GM21717 (cell line): ENCODE measurements around the gene BEST4.
"Not testable (repeated sequence)": the region's sequence is repeated elsewhere in the genome, so short reads cannot be mapped to it uniquely, and the experiment has no call there.

Experiments used
- ATAC-seq: cut with Tn5 transposase; IDR thresholded peaks from one replicate; pipeline ENCODE4 v1.9.1; 2021; ENCODE audit warnings: mild to moderate bottlenecking, moderate library complexity; ENCODE audit not compliant: unreplicated experiment

The BEST4 gene

DNA sequence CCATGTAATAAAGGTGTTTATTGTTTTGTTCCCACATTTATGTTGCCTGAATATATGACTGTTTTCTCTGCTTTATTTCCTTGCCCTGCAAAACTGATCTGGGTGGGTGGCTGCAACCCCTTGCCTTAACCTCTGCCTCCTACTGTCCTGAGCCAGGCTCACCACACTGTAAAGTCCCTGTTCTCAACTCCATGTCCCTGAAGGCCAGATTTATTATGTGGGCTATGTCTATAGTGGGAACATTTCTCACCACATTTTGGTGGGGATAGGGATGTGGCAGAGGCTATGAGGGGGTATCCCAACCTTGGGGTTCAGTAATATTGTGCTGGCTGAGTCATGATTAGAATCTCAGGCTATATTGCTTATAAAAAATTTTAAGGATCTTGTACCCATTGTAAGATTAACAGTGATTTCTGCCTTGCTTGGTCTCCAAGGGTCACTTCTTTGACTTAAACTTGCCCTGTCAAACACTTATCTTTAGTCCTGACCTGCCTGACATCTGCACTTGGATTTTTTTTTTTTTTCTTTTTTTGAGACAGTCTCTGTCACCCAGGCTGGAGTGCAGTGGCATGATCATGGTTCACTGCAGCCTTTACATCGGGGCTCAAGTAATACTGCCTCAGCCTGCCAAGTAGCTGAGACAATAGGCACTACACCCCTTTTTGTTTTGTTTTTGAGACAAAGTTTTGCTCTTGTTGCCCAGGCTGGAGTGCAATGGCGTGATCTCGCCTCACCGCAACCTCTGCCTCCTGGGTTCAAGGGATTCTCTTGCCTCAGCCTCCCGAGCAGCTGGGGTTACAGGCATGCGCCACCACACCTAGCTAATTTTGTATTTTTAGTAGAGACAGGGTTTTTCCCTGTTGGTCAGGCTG lies 9.0 kb downstream of the BEST4 start:
- no peak for ATAC-seq

DNA sequence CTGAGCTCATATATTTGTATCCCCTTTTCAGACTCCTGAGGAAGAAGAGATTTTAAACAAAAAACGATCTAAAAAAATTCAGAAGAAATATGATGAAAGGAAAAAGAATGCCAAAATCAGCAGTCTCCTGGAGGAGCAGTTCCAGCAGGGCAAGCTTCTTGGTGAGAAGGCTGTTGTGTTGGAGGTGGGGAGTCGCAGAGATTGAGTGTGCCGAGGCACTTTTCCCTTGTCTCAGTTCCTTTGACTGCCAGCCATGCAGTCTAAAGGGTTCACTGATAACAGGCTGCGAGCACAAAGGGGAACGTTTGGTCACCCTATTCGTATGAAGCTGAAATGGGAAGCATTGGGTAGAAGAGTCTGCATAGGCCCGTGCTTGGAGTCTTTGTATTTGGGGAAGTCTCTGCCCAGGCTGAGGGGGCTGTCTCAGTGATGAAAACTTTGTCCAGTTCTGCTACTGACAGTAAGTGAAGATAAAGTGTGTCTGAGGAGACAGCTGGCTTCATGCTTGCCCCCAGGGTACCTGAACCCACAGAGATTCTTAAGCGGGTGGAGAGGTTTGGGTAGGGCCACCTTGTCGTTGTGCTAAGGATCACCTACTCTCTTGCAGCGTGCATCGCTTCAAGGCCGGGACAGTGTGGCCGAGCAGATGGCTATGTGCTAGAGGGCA lies 9.9 kb downstream of the BEST4 start:
- ATAC-seq, result no peak

DNA sequence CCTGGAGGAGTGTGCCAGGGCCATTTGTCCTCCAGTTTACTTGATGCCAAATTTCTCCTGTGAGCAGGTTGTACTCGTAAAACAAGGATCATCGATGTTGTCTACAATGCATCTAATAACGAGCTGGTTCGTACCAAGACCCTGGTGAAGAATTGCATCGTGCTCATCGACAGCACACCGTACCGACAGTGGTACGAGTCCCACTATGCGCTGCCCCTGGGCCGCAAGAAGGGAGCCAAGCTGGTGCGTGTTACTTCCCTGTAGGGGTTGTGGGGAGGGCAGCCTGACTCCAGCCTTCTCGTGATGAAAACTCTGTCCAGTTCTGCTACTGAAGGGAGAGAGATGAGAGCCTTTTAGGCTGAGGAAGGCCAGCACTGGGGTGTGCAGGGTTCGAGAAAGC lies 10.4 kb downstream of the BEST4 start:
- no peak for ATAC-seq

DNA sequence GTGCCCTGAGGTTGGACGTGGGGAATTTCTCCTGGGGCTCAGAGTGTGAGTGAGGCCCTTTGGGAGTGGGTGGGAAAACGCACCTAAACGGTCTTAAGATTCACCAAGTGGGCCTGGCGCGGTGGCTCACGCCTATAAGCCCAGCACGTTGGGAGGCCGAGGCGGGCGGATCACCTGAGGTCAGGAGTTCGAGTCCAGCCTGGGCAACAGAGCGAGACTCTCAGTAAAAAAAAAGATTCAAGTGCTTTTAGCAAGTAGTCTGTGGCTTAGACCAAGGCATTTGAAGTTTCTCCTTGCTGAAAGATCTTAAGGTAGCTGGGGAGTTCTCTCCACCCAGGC lies 11.3 kb downstream of the BEST4 start:
- ATAC-seq, result no peak

DNA sequence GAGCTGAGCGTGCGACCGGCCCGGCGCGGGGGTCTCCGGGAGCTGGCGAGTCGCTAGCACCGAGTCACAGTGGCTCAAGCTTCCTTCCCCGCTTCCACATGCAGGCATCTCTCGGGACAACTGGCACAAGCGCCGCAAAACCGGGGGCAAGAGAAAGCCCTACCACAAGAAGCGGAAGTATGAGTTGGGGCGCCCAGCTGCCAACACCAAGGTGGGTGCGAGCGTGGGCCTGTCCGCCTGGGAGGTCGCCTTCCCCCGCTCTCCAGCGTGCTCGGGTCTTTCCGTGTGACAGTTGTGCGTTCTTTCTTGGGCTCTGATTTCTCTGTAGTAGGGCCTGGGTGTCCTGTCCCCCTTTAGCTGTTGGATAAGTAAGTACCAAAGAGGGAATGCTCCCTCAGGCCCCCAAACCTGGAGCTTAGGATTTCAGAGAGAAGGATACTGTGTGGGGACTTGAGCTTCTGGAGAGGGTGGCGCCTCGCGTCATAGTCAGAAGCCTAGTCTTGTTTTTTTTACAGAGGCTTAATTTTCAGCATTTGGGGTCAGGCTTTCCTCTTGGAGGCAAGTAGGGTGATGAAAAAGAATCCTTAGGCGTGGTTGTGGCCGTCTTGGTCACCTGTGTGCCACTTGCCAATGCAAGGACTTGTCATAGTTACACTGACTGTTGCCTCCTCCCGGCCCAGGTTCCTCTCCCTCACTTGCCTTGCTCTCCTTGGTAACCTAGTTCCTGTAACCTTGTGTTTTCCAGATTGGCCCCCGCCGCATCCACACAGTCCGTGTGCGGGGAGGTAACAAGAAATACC lies 11.8 kb downstream of the BEST4 start:
- peak; percentile 12 for ATAC-seq

DNA sequence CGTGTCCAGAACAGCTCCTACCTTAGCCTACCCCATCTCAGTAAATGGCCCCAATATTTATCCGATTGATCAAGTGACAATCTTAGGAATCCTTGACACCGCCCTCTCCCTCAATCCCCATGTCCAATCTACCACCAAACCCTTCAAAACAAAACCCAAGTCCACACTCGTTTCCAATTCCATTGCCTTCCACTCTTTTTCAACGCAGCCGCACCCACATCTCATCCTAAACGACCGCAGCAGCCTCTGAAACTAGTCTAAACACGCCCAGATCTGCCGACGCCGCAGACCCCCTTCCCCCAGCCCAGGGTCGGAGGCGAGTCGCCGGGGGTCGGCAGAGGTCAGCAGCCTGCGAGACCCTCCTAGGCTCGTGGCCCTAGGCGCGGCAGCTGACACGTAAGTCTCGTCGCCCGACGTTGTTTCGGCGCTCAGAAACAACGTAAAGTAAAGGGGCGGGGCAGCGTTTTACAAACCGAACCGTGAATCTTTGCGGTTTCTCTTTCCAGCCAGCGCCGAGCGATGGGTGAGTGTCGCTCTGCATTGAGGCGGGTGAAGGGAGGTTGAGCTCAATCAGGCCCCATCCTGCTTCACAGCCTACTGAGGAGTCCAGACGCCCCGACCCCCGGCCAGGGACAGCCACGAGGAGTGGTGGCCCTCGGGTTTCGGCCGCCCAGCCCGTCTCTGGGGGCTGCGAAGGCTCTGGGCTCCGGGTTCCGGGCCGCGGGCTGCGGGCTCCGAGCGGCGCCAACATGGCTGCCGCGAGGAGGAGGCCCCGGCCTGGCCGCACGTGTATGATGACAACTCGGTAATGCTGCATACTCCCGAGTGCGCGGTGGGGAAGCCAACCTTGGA lies 12.7 kb downstream of the BEST4 start, which contains the start of gene RPS8:
RPS8 (plus strand) TSS at position 463 of the 852 bp plus-strand sequence; CDS start at position 520, 57 bp downstream.
- peak; percentile 75 for ATAC-seq

DNA sequence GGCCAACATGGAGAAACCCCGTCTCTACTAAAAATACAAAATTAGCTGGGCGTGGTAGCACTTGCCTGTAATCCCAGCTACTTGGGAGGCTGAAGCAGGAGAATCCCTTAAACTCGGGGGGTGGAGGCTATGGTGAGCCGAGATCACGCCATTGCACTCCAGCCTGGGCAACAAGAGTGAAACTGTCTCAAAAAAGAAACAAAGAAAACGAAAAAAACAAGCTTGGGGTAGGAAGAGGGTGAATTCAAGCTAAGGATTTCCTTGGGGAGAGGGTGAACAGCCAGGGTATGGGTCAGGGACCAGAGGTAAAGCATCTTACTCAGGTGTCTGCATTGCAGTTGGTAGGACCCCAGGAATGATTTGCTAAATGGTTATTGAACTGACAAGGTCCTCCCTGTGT lies 21.5 kb downstream of the BEST4 start:
- ATAC-seq, result not testable (repeated sequence)

DNA sequence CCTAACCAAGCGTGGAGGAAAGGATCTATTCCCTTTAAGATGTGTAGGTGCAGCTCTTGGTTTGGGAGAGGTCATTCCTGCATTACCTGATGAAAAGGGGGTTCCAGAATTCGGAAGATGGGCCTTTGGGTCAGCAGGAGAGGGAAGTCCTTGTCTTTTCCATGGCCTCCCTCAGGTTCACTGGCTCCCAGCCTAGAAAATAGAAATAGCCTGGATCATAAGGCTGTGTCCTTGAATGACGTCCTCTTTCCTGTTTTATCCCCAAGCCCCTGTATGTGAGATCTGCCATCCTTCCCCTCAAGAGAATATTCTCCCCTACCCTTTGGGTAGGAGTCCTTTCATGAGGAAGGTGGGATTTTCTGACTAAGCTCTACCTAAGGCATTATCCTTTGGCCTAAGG lies 27.1 kb downstream of the BEST4 start:
- ATAC-seq, result no peak

DNA sequence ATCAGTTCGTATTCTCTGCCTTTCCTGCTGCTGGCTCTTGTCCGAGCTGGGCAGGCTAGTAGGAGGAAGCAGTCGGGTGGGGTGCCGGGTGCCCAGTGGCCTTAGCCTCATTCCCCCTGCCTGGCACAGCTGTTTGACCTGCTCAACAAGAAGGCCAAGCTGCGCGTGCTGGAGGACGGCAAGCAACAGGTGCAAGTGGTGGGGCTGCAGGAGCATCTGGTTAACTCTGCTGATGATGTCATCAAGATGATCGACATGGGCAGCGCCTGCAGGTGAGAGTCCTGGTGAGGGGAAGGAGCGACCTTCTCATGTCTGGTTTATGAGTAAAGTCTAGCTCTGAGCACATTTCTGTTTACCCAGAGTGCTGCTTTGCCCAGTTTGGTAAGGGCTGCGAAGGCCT lies 28.9 kb downstream of the BEST4 start:
- no peak for ATAC-seq

DNA sequence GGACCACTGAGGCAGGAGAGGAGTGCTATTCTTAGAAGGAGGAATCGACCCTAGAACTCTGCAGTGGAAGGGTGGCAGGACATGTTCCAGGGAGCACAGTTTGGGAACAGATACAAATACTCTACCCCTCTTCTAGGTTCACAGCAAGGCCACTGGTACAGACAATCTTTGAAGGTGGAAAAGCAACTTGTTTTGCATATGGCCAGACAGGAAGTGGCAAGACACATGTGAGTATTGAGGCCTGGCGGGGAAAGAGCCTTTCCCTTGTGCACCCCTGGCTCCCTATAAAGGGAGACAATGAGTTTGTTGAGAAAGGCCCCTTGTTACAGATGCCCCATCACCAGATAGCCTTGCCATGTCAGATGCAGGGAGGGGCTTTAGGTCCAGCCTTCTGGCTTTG lies 30.6 kb downstream of the BEST4 start:
- ATAC-seq, result no peak

DNA sequence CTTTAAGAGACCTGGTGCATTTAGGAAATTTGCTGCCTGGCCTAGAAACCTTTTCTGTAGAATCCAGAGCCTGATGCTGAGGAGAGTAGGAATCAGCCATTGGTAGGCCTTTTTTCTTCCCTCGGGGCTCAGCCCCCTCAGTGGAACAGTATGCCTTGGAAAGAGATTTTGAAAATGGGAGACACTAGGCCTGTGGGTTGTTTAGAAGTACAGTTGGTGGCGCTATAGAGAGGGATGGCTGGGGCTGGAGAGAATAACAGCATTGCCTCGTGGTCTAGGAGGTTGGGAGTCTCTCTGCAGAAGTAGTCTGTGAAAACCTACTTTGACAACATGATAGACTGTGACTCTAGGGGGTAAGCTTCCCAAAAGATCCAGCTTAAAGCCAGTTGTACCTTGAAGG lies 40.1 kb downstream of the BEST4 start:
- ATAC-seq, result no peak

DNA sequence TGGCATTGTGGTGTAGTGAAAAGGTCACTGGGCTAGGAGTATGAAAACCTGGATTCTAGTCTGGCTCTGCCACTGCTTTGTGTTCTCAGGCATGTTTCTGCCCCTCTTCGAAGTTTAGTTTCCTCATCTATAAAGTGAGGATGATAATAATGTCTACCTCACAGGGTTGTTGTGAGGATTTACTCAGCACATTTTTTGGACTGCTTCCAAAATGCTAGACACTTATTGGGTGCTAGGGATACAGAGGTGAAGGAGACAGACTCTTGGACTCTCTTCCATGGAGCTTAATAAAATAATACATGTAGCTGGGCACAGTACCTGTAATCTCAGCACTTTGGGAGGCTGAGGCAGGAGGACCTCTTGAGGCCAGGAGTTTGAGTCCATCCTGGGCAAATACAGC lies 44.8 kb downstream of the BEST4 start:
- no peak for ATAC-seq

DNA sequence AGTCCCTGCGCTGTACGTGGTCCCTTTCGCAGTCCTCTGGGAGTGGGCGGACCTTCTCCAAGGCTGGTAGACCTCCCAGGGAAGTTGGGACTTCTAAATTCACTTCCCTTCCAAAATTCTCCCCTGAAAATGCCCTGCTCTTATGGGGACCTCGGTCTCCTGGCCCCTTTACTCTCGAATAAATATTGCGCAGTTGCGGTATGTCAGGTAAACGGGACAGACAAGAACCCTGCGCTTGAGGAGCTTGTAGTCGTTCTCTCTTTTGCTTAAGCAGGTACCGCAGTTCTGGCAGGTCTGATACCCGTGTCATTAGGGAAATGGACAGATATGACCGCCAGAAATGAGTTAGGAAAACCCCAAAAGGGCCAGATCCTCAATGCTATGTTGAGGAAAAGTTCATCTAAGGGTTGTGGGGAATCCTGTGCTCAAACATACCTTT lies 47.8 kb downstream of the BEST4 start:
- no peak for ATAC-seq

DNA sequence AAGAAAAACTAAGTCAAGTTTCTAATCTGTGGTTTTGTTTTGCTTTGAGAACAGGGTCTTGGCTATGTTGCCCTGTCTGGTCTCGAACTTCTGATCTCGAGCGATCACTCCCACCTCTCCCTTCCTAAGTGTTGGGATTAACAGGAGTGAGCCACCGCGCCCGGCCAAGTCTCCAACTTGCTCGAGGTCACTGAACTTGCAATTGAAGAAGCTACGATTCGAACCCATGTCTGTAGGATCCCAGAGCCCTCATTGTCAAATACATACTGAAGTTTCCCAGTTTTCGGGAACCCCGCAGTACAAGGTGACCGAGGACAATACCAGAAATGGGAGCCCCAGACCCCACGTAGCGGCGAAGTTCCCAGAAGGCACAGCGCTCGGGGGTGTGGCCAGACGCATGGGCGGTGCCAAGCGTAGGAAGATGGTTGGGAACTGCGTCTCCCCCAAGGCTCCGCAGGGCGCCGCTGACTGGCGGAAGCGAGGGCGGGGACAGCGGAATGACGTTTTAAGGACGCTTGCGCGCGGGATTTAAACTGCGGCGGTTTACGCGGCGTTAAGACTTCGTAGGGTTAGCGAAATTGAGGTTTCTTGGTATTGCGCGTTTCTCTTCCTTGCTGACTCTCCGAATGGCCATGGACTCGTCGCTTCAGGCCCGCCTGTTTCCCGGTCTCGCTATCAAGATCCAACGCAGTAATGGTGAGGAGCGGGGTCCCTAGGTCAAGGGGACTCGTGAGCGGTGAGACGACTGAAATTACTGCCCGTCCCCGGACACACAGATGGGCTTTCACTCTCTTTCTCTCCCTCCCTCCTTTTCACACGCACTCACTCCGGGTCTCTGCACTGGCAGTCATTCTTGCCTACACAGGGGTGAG lies 48.4 kb downstream of the BEST4 start, which contains the start of gene KIF2C:
KIF2C (plus strand) TSS at position 531 of the 872 bp plus-strand sequence; CDS start at position 627, 96 bp downstream.
- peak; percentile 83 for ATAC-seq

DNA sequence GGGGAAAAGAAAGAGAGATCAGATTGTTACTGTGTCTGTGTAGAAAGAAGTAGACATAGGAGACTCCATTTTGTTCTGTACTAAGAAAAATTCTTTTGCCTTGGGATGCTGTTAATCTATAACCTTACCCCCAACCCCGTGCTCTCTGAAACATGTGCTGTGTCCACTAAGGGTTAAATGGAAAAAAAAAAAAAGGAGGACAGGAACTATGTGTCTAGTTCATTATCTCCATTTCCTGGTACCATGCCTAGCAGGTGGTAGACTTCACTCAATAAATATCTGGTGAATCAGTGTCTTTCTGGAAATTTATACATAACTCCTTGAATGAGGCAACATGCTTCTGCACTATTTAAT lies 49.0 kb downstream of the BEST4 start:
- ATAC-seq, result not testable (repeated sequence)

DNA sequence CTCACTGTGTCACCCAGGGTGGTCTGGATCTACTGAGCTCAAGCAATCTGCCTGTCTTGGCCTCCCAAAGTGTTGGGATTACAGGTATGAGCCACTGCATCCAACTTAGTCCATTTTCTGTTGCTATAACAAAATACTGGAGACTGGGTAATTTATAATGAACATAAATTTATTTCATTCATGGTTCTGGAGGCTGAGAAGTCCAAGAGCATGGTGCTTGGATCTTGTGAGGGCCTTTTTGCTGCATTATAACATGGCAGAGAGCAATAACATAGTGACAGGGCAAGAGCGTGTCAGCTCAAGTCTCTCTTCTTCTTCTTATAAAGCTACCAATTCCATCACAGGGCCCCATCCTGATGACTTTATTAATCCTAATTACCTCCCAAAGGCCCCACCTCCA lies 52.0 kb downstream of the BEST4 start:
- ATAC-seq, result no peak

DNA sequence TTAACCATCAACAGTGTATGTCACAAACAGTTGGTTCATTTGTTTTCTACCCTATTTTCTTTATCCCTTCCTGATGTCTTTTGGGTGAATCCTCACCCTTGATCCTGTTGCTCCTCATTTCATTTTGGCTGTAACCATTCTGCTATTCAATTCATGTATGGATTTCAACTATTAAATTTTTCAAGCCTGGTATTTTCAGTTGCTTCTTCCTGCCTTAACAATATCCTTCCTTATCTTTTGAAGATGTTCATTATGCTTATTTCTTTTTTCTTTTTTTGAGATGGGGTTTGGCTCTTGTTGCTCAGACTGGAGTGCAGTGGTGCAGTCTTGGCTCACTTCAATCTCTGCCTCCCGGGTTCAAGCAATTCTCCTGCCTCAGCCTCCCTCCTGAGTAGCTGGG lies 54.2 kb downstream of the BEST4 start:
- no peak for ATAC-seq
